Measurements from ENCODE around the gene ROBO4.

- TF ChIP-seq FOXA1 (IDR thresholded peaks at IDR 0.05) (no peak), L3MBTL2 (conservative IDR thresholded peaks at IDR 0.05) (no peak), ARNT (IDR thresholded peaks at IDR 0.05) (no peak)
Measured at GRCh38 chr11:124943741-124944140, 46.1 kb upstream of the ROBO4 start.

All from HEK293T (cell line).